HEK293 (cell line): Measurements from ENCODE around the gene ARL8B.

Experiments
- CTCF ChIA-PET: fragments of 350-600 bp; formaldehyde crosslinking; extraction: SDS; loops from one replicate; lab custom pipeline; 2021; ENCODE audit warnings: antibody characterized with exemption; lab: Yijun Ruan, JAX
- POLR2A ChIA-PET: fragments of 300-600 bp; formaldehyde crosslinking; extraction: SDS; loops from one replicate; lab custom pipeline; 2020; ENCODE audit warnings: antibody characterized with exemption, inconsistent platforms; lab: Yijun Ruan, JAX
- H3K27ac ChIP-seq: fragments of 200-500 bp; sonication (Bioruptor generic); 2 replicates; pipeline ENCODE4 v1.5.1; 2014; ENCODE audit warnings: low read depth, low read length, control low read depth, inconsistent platforms; ENCODE audit errors: extremely low read depth
- H3K36me3 ChIP-seq, 2 experiments: fragments of 200-500 bp in 1 of 2; sonication (Bioruptor generic) in 1 of 2; 1 replicate in 1 of 2; 2 replicates in 1 of 2; pipeline ENCODE4 v1.5.1; 2014 to 2017; ENCODE audit warnings: inconsistent platforms in 2 of 2, low read length in 2 of 2; ENCODE audit not compliant: control insufficient read depth in 2 of 2, insufficient read depth in 1 of 2
- H3K4me1 ChIP-seq: fragments of 200-500 bp; sonication (Bioruptor generic); 2 replicates; pipeline ENCODE4 v1.5.1; 2014; ENCODE audit warnings: mild to moderate bottlenecking, low read length, inconsistent platforms; ENCODE audit not compliant: control insufficient read depth, insufficient read depth
- H3K4me3 ChIP-seq: 2 replicates; pipeline ENCODE4 v1.5.1; 2011; ENCODE audit warnings: low read depth, mild to moderate bottlenecking, control low read depth, low read length, moderate library complexity
- H3K9me3 ChIP-seq: fragments of 200-500 bp; sonication (Bioruptor generic); 2 replicates; pipeline ENCODE4 v1.5.1; 2014; ENCODE audit warnings: low read depth, low read length, inconsistent platforms; ENCODE audit not compliant: control insufficient read depth, insufficient read depth
- EGR2 ChIP-seq: fragments of 450-650 bp; formaldehyde crosslinking; IDR thresholded peaks from 2 replicates; pipeline ENCODE4 v1.5.1; 2016; ENCODE audit warnings: low read depth, missing biosample characterization, missing genetic modification characterization
- FEZF1 ChIP-seq: fragments of 450-650 bp; formaldehyde crosslinking; IDR thresholded peaks from 2 replicates; pipeline ENCODE4 v1.5.1; 2016; ENCODE audit warnings: missing biosample characterization, missing genetic modification characterization
- GLIS1 ChIP-seq: fragments of 450-650 bp; formaldehyde crosslinking; IDR thresholded peaks from 2 replicates; pipeline ENCODE4 v1.5.1; 2016; ENCODE audit warnings: missing biosample characterization, missing genetic modification characterization
- KLF1 ChIP-seq: fragments of 450-650 bp; formaldehyde crosslinking; IDR thresholded peaks from 2 replicates; pipeline ENCODE4 v1.5.1; 2016; ENCODE audit warnings: missing biosample characterization, missing genetic modification characterization
- MEIS1 ChIP-seq: sonication (generic); formaldehyde crosslinking; IDR thresholded peaks from 2 replicates; pipeline ENCODE4 v1.8.1; 2022; ENCODE audit warnings: missing genetic modification reagents, mild to moderate bottlenecking, borderline replicate concordance
- OVOL3 ChIP-seq: fragments of 450-650 bp; formaldehyde crosslinking; IDR thresholded peaks from 2 replicates; pipeline ENCODE4 v1.5.1; 2016; ENCODE audit warnings: missing biosample characterization, missing genetic modification characterization
- SCRT1 ChIP-seq: fragments of 450-650 bp; formaldehyde crosslinking; IDR thresholded peaks from 2 replicates; pipeline ENCODE4 v1.5.1; 2016; ENCODE audit warnings: missing biosample characterization, missing genetic modification characterization, borderline replicate concordance
- ZBTB17 ChIP-seq: fragments of 450-650 bp; formaldehyde crosslinking; IDR thresholded peaks from 2 replicates; pipeline ENCODE4 v1.5.1; 2016; ENCODE audit warnings: missing biosample characterization, missing genetic modification characterization
- ZFHX2 ChIP-seq: fragments of 450-650 bp; formaldehyde crosslinking; conservative IDR thresholded peaks from 2 replicates; pipeline ENCODE4 v1.5.1; 2016; ENCODE audit warnings: missing biosample characterization, missing genetic modification characterization
- ZNF2 ChIP-seq: fragments of 450-650 bp; formaldehyde crosslinking; IDR thresholded peaks from 2 replicates; pipeline ENCODE4 v1.5.1; 2016; ENCODE audit warnings: missing biosample characterization, missing genetic modification characterization
- ZNF558 ChIP-seq: fragments of 450-650 bp; formaldehyde crosslinking; IDR thresholded peaks from 2 replicates; pipeline ENCODE4 v1.5.1; 2016; ENCODE audit warnings: missing biosample characterization, missing genetic modification characterization
- ZNF660 ChIP-seq: fragments of 450-650 bp; IDR thresholded peaks from 2 replicates; pipeline ENCODE4 v1.5.1; 2018; ENCODE audit warnings: missing biosample characterization, mild to moderate bottlenecking, missing genetic modification characterization
- ZNF843 ChIP-seq: fragments of 450-650 bp; formaldehyde crosslinking; IDR thresholded peaks from 2 replicates; pipeline ENCODE4 v1.5.1; 2016; ENCODE audit warnings: missing biosample characterization, missing genetic modification characterization
- TF ChIP-seq, protein P1 (sequence below): fragments of 450-650 bp; formaldehyde crosslinking; IDR thresholded peaks from 2 replicates; pipeline ENCODE4 v1.5.1; 2016; ENCODE audit warnings: missing biosample characterization, missing genetic modification characterization
- TF ChIP-seq, protein P2 (sequence below): fragments of 450-650 bp; formaldehyde crosslinking; IDR thresholded peaks from 2 replicates; pipeline ENCODE4 v1.5.1; 2017; ENCODE audit warnings: missing biosample characterization, missing genetic modification characterization
- TF ChIP-seq, protein P3 (sequence below): fragments of 450-650 bp; formaldehyde crosslinking; IDR thresholded peaks from 2 replicates; pipeline ENCODE4 v1.5.1; 2017; ENCODE audit warnings: missing biosample characterization, missing genetic modification characterization
- TF ChIP-seq, protein P4 (sequence below): fragments of 450-650 bp; formaldehyde crosslinking; IDR thresholded peaks from 2 replicates; pipeline ENCODE4 v1.5.1; 2016; ENCODE audit warnings: missing biosample characterization, missing genetic modification characterization, low read depth
- TF ChIP-seq, protein P5 (sequence below): fragments of 450-650 bp; formaldehyde crosslinking; IDR thresholded peaks from 2 replicates; pipeline ENCODE4 v1.5.1; 2016; ENCODE audit warnings: missing biosample characterization, missing genetic modification characterization

The ARL8B gene

DNA sequence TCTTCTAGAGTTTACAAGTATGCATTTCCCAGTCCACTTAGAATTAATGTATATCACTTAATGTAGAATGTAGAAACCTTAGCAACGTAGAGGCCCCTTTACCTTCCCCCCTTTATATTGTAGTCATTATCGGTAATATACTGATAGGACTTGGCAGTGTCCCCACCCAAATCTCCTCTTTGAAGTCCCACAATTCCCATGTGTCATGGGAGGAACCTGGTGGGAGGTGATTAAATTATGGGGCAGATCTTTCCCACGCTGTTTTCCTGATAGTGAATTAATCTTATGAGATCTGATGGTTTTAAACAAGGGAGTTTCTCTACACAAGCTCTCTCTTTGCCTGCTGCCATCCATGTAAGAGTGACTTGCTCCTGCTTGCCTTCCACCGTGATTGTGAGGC lies 31.0 kb downstream of the ARL8B start:
- no peak for TF ChIP-seq MEIS1 (CRISPR knock-in tag)
- no peak for TF ChIP-seq ZNF2
- Histone ChIP-seq H3K4me3 (no peak overlapping the region), H3K9me3 (no peaks in the 10 kb centered on the region), H3K36me3 (no peaks in the 10 kb centered on the region), H3K27ac (no peak overlapping the region), H3K4me1 (no peaks in the 10 kb centered on the region)
- ChIA-PET POLR2A (no interaction called here), CTCF (interaction anchor here (0.7 kb wide), 1 partner anchor 1311 kb away, joined by 5 read pairs; no protein-coding TSS in a partner anchor)

DNA sequence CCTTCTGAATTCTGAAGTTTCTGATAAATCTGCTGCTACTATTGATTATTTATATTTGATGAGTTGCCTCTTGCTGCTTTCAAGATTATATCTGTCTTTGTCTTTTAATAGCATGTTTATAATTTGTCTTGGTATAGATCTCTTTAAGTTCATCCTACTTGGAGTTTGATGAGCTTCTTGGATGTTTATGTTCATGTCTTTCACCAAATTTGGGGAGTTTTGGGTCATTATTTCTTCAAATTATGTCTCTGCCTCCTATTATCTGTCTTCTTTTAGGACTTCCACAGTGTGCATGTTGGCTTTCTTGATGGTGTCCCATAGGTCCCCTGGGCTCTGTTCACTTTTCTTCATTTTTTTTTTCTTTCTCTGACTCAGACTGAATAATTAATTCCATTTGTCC lies 33.1 kb downstream of the ARL8B start:
- Histone ChIP-seq H3K9me3 (no peaks in the 10 kb centered on the region), H3K27ac (no peak overlapping the region), H3K4me1 (peaks cover 4% of the 10 kb centered on the region), H3K4me3 (no peak overlapping the region), H3K36me3 (no peaks in the 10 kb centered on the region)
- POLR2A ChIA-PET: no interaction called here
- TF ChIP-seq SCRT1 (tag by site-specific recombination): no peak
- peak; percentile 96 for TF ChIP-seq ZNF558 (tag by site-specific recombination)
- CTCF ChIA-PET: interaction anchor here (0.6 kb wide), 1 partner anchor 434 kb away, joined by 3 read pairs; no protein-coding TSS in a partner anchor

DNA sequence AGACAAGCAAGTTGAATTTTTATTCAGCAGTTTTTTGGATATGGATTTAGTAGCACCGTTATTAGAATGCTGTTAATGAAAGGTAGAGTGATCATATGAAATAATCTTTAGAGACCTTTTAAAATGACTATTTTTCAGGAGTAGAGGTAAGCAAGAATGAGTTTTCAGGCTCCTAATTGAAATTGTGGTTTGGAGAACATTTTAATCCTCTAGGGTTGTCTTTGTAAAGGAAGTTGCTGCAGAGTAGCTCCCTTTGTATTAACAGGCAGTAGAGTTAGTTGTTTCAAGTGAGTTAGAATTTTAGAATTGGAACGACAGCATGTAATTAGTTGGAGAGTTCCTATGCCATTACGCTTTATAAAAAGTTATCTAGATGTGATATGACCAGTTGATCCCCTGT lies 38.2 kb downstream of the ARL8B start:
- H3K27ac ChIP-seq: no peak overlapping the region
- 0 out of 2 replicates have a peak, but pooled peaks have one; percentile 4 for TF ChIP-seq ZNF660 (tag by site-specific recombination)
- TF ChIP-seq KLF1: no peak
- TF ChIP-seq, all 188 proteins: peak for 1
- ChIA-PET CTCF (interaction anchor here (0.6 kb wide), 1 partner anchor 8 kb away, joined by 3 read pairs; no protein-coding TSS in a partner anchor), POLR2A (no interaction called here)
- Histone ChIP-seq H3K4me1 (peaks cover 24% of the 10 kb centered on the region), H3K36me3 (no peaks in the 10 kb centered on the region), H3K9me3 (no peaks in the 10 kb centered on the region), H3K4me3 (no peak overlapping the region)

DNA sequence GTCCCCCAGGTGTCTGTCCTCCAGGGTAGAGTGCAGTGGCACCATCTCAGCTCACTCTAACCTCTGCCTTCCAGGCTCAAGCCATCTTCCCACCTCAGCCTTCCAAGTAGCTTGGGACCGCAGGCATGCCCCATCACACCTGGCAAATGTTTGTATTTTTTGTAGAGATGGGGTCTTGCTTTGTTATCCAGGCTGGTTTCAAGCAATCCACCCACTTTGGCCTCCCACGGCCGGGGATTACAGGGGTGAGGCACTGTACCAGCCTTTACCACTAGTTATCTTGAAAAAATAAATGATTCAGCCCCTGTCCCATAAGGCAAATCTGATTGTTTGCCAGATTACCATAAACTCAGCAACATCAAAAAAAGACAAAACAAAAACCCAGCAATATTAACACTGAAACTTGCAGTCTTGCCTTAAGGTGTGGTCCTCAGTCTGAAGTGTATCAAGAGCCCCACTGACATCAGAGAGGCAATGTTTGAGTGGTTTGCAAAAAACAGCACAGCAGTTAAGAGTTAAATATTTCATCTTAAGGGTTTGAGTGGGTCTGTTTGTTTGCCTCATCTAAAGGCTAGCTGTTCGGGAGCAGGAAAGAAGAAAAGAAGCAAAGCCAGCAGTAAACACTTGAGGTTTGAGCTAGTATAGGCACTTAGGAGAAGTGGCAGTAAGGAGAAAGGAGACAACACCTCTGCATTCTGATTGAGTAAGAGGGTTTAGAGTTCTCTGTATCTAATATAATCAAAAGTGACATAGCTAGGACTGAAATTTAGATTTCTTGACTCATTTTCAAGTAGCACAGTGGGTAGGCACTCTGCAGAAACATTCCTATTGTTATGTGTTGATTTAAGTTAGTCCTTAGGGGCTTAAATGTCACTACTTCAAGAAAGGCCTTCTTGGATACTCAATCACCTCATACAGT lies 39.1 kb downstream of the ARL8B start:
- ChIA-PET POLR2A (no interaction called here), CTCF (no interaction called here)
- no peak overlapping the region for H3K4me3 ChIP-seq
- H3K27ac ChIP-seq: peak overlapping the region; percentile 33; the same call in 1 of the 2 replicates
- H3K9me3 ChIP-seq: no peaks in the 10 kb centered on the region
- H3K36me3 ChIP-seq: no peaks in the 10 kb centered on the region
- H3K4me1 ChIP-seq: peaks cover 24% of the 10 kb centered on the region
- TF ChIP-seq ZNF843 (tag by site-specific recombination) (no peak), EGR2 (peak; percentile 89), FEZF1 (tag by site-specific recombination) (peak; percentile 50; the same call in 1 of the 2 replicates), OVOL3 (tag by site-specific recombination) (no peak), GLIS1 (tag by site-specific recombination) (peak; percentile 32; the same call in 1 of the 2 replicates), ZFHX2 (tag by site-specific recombination) (peak; percentile 80), ZBTB17 (tag by site-specific recombination) (peak; percentile 24; the same call in 1 of the 2 replicates)
- TF ChIP-seq, protein P1, sequence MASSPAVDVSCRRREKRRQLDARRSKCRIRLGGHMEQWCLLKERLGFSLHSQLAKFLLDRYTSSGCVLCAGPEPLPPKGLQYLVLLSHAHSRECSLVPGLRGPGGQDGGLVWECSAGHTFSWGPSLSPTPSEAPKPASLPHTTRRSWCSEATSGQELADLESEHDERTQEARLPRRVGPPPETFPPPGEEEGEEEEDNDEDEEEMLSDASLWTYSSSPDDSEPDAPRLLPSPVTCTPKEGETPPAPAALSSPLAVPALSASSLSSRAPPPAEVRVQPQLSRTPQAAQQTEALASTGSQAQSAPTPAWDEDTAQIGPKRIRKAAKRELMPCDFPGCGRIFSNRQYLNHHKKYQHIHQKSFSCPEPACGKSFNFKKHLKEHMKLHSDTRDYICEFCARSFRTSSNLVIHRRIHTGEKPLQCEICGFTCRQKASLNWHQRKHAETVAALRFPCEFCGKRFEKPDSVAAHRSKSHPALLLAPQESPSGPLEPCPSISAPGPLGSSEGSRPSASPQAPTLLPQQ (tag by site-specific recombination): peak; percentile 29; the same call in 1 of the 2 replicates
- TF ChIP-seq, protein P2, sequence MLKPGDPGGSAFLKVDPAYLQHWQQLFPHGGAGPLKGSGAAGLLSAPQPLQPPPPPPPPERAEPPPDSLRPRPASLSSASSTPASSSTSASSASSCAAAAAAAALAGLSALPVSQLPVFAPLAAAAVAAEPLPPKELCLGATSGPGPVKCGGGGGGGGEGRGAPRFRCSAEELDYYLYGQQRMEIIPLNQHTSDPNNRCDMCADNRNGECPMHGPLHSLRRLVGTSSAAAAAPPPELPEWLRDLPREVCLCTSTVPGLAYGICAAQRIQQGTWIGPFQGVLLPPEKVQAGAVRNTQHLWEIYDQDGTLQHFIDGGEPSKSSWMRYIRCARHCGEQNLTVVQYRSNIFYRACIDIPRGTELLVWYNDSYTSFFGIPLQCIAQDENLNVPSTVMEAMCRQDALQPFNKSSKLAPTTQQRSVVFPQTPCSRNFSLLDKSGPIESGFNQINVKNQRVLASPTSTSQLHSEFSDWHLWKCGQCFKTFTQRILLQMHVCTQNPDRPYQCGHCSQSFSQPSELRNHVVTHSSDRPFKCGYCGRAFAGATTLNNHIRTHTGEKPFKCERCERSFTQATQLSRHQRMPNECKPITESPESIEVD (tag by site-specific recombination): peak; percentile 57
- TF ChIP-seq, protein P3, sequence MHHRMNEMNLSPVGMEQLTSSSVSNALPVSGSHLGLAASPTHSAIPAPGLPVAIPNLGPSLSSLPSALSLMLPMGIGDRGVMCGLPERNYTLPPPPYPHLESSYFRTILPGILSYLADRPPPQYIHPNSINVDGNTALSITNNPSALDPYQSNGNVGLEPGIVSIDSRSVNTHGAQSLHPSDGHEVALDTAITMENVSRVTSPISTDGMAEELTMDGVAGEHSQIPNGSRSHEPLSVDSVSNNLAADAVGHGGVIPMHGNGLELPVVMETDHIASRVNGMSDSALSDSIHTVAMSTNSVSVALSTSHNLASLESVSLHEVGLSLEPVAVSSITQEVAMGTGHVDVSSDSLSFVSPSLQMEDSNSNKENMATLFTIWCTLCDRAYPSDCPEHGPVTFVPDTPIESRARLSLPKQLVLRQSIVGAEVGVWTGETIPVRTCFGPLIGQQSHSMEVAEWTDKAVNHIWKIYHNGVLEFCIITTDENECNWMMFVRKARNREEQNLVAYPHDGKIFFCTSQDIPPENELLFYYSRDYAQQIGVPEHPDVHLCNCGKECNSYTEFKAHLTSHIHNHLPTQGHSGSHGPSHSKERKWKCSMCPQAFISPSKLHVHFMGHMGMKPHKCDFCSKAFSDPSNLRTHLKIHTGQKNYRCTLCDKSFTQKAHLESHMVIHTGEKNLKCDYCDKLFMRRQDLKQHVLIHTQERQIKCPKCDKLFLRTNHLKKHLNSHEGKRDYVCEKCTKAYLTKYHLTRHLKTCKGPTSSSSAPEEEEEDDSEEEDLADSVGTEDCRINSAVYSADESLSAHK: 0 out of 2 replicates have a peak, but pooled peaks have one; percentile 28
- TF ChIP-seq, protein P4, sequence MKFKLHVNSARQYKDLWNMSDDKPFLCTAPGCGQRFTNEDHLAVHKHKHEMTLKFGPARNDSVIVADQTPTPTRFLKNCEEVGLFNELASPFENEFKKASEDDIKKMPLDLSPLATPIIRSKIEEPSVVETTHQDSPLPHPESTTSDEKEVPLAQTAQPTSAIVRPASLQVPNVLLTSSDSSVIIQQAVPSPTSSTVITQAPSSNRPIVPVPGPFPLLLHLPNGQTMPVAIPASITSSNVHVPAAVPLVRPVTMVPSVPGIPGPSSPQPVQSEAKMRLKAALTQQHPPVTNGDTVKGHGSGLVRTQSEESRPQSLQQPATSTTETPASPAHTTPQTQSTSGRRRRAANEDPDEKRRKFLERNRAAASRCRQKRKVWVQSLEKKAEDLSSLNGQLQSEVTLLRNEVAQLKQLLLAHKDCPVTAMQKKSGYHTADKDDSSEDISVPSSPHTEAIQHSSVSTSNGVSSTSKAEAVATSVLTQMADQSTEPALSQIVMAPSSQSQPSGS (tag by site-specific recombination): no peak
- TF ChIP-seq, protein P5, sequence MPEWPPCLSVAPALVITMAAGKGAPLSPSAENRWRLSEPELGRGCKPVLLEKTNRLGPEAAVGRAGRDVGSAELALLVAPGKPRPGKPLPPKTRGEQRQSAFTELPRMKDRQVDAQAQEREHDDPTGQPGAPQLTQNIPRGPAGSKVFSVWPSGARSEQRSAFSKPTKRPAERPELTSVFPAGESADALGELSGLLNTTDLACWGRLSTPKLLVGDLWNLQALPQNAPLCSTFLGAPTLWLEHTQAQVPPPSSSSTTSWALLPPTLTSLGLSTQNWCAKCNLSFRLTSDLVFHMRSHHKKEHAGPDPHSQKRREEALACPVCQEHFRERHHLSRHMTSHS (tag by site-specific recombination): no peak
